OCI-LY7 (cell line): ENCODE data around the gene BANF2.

Source experiments
- EZH2phosphoT487 ChIP-seq: fragments of 200-600 bp; sonication (generic); IDR thresholded peaks from 2 replicates; pipeline ENCODE4 v1.6.1; 2018; ENCODE audit warnings: low read depth, borderline replicate concordance, mild to moderate bottlenecking, mixed run types, antibody characterized with exemption, low read length, moderate library complexity, mixed read lengths
- TF ChIP-seq, protein P1 (sequence below): fragments of 200-600 bp; sonication (generic); conservative IDR thresholded peaks from 2 replicates; pipeline ENCODE4 v1.5.1; 2014; ENCODE audit warnings: mild to moderate bottlenecking, antibody characterized with exemption, low read length, moderate library complexity, mixed read lengths

DNA sequence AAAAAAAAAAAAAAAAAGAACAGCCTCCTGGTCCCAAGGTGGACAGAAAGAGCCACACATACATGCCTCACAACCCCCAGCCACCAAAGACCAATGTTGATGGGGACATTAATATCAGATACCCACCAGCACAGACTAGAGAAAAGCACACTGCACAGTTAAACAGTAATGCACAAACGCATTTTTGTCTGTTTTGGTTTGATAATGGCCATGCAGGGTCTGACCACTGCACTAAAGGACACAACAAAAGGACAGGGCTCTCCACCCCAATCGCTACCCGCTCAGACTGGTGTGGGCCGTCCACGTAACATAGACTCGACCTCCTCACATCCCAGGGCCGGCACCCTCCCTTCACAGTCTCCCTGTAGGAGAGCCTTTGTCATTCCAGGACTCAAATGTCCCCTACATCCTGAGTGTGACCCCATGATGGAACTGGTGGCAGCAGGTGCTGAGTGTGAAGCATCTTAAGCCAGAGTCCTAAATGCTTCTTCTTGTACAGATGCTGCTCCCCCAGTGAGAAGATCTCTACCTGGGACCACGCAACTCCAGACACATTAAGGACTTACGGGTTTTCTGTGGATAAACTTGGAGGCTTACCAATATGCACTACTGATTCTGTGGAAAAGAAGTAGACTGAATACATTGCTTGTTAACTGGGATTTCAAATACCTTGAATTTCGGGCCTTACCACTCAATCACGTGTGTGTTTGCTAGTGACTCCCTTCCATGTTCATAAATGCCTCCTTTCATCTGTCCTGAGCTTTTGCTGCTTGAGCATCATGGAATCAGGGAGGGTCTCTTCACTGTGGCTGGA lies 45.7 kb upstream of the BANF2 start:
- TF ChIP-seq, protein P1, sequence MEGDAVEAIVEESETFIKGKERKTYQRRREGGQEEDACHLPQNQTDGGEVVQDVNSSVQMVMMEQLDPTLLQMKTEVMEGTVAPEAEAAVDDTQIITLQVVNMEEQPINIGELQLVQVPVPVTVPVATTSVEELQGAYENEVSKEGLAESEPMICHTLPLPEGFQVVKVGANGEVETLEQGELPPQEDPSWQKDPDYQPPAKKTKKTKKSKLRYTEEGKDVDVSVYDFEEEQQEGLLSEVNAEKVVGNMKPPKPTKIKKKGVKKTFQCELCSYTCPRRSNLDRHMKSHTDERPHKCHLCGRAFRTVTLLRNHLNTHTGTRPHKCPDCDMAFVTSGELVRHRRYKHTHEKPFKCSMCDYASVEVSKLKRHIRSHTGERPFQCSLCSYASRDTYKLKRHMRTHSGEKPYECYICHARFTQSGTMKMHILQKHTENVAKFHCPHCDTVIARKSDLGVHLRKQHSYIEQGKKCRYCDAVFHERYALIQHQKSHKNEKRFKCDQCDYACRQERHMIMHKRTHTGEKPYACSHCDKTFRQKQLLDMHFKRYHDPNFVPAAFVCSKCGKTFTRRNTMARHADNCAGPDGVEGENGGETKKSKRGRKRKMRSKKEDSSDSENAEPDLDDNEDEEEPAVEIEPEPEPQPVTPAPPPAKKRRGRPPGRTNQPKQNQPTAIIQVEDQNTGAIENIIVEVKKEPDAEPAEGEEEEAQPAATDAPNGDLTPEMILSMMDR, result no peak
- no peak for TF ChIP-seq EZH2phosphoT487
